GM13977 (cell line): ENCODE results near the gene AP2A1.
A peak's percentile ranks its signal among the peaks of the same experiment; 100 is the strongest.

Experiments used
- DNase-seq: peaks from one replicate; pipeline ENCODE4 v3.0.0; 2012; ENCODE audit warnings: low spot score
- CTCF ChIP-seq: IDR thresholded peaks from 2 replicates; pipeline ENCODE4 v1.5.1; 2012; ENCODE audit warnings: mild to moderate bottlenecking, control low read depth; ENCODE audit not compliant: insufficient read depth; ENCODE audit errors: extremely low read depth, missing control alignments
- in situ Hi-C: fragments of 300-500 bp; cut with MboI; formaldehyde crosslinking; loops from one replicate; pipeline ENCODE4 v1.12.0; 2022; ENCODE audit warnings: low sequenced_read_pairs, low pct_unique_long_range_greater_than_20kb, mixed read lengths, inconsistent platforms; ENCODE audit not compliant: unreplicated experiment

The AP2A1 gene

DNA sequence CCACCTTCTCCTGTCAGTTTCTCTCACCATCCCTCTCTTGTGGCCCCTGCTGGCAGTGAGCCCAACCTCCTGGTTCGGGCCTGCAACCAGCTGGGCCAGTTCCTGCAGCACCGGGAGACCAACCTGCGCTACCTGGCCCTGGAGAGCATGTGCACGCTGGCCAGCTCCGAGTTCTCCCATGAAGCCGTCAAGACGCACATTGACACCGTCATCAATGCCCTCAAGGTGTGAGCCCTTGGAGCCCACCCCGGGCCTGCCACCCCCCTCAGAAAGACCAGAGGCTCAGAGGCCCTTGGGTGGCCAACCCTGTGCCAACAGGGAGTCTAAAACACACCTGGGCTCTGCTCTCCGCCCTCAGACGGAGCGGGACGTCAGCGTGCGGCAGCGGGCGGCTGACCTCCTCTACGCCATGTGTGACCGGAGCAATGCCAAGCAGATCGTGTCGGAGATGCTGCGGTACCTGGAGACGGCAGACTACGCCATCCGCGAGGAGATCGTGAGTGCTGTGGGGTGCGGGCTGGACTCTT, 32.5 kb downstream of the AP2A1 start:
- in situ Hi-C loops: no loop called here
- TF ChIP-seq CTCF: no peak
- no peak for DNase-seq

DNA sequence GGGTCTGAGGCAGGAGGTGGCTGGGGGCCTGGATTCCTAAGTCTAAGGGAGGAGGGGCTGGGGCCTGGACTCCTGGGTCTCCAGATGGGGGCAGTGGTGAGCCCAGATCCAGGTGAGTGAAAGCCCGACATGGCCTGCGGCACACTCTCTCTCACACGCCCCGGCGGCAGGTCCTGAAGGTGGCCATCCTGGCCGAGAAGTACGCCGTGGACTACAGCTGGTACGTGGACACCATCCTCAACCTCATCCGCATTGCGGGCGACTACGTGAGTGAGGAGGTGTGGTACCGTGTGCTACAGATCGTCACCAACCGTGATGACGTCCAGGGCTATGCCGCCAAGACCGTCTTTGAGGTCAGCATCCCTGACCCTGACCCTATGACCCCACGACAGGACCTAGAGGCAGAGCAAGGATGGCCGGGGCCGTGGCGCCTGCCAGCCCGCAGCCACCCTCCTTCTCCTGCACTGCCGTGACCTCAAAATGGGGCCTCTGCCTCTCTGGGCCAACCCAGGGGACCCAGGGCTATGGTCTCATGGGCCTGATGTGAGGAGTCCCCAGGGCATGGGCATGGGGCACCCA, 33.1 kb downstream of the AP2A1 start:
- DNase-seq: no peak
- TF ChIP-seq CTCF: peak; percentile 30
- in situ Hi-C loops: no loop called here

DNA sequence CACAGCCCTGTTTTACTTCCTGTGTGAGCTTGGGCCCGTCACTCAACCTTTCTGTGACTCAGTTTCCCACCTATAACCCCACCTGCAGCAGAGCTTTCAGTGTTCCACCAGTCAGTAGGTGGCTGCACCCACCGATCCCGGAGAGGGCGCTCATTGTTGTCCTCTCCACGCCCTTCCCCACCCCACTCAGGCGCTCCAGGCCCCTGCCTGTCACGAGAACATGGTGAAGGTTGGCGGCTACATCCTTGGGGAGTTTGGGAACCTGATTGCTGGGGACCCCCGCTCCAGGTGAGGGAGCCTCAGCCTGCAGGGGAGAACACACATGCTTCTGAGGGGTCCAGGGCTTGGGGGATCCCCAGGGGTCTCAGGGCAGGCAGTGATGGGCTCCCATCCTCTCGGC, 34.0 kb downstream of the AP2A1 start:
- DNase-seq: no peak

GRCh38 chr19:49801401-49801888, 34.6 kb downstream of the AP2A1 start:
- in situ Hi-C loops: no loop called here
- no peak for DNase-seq

More for the DNA sequence above, 34.0 kb downstream of the AP2A1 start:
- no peak for TF ChIP-seq CTCF
- in situ Hi-C loops: no loop called here

GRCh38 chr19:49801966-49802661, 35.3 kb downstream of the AP2A1 start:
- DNase-seq: no peak
- in situ Hi-C loops: no loop called here
- TF ChIP-seq CTCF: no peak

More at GRCh38 chr19:49801401-49801888, 34.6 kb downstream of the AP2A1 start:
- TF ChIP-seq CTCF: no peak

GRCh38 chr19:49802836-49803528, 36.2 kb downstream of the AP2A1 start:
- no peak for DNase-seq
- in situ Hi-C loops: no loop called here
- no peak for TF ChIP-seq CTCF
